ENCODE measurements around the gene THAP8. TPM values are rescaled to one million over a fixed set of nuclear protein-coding genes. Genes with fewer than 3 reads are reported as not detected.
A peak's percentile ranks its signal among the peaks of the same experiment; 100 is the strongest.

Gene THAP8
- total RNA-seq, 1 donor, result 4.1 TPM

GRCh38 chr19:36019061-36019670, 34.9 kb downstream of the THAP8 start:
- no peak overlapping the region for H3K4me3 ChIP-seq (ENCODE audit: low read depth, low read length)
- no peak for TF ChIP-seq CTCF (IDR thresholded peaks at IDR 0.05; ENCODE audit: insufficient read depth, low read length)
- no peak for DNase-seq (ENCODE audit: low read depth)

- TF ChIP-seq CTCF (IDR thresholded peaks at IDR 0.05; ENCODE audit: insufficient read depth, low read length), result no peak
- H3K4me3 ChIP-seq (ENCODE audit: low read depth, low read length), result peak within 1 kb of the TSS; percentile 93
- peak; percentile 96 for DNase-seq (ENCODE audit: low read depth)
These were observed 39.8 kb downstream of the THAP8 start, which contains the start of gene ALKBH6 for GRCh38 chr19:36014012-36014924. Gene ALKBH6 (minus strand): TSS chr19:36014213. CDS start chr19:36013397, 816 bp downstream.

GRCh38 chr19:36013280-36014011, 40.6 kb downstream of the THAP8 start:
- no peak for TF ChIP-seq CTCF (IDR thresholded peaks at IDR 0.05; ENCODE audit: insufficient read depth, low read length)

GRCh38 chr19:36010402-36010801, 43.7 kb downstream of the THAP8 start:
- H3K4me3 ChIP-seq (ENCODE audit: low read depth, low read length), result no peak overlapping the region
- TF ChIP-seq CTCF (IDR thresholded peaks at IDR 0.05; ENCODE audit: insufficient read depth, low read length), result no peak
- DNase-seq (ENCODE audit: low read depth), result no peak

More at GRCh38 chr19:36013280-36014011, 40.6 kb downstream of the THAP8 start:
- no peak for DNase-seq (ENCODE audit: low read depth)
- peak overlapping the region; percentile 93 for H3K4me3 ChIP-seq (ENCODE audit: low read depth, low read length)

- no peak for TF ChIP-seq CTCF (IDR thresholded peaks at IDR 0.05; ENCODE audit: insufficient read depth, low read length)
- DNase-seq (ENCODE audit: low read depth), result no peak
- H3K4me3 ChIP-seq (ENCODE audit: low read depth, low read length), result peak overlapping the region; percentile 58
These were observed 44.3 kb downstream of the THAP8 start for GRCh38 chr19:36009633-36010379.

- no peak for TF ChIP-seq CTCF (IDR thresholded peaks at IDR 0.05; ENCODE audit: insufficient read depth, low read length)
- DNase-seq (ENCODE audit: low read depth), result peak; percentile 46
- peak overlapping the region; percentile 58 for H3K4me3 ChIP-seq (ENCODE audit: low read depth, low read length)
These were observed 44.9 kb downstream of the THAP8 start for GRCh38 chr19:36009220-36009619.

All from fibroblast of the aortic adventitia (primary cell).